NCI-H82 treated with DMSO at 0.1 percent for 48 hours (cell line): ENCODE results near the gene PIM1.
"Not testable (repeated sequence)": the region's sequence is repeated elsewhere in the genome, so short reads cannot be mapped to it uniquely, and the experiment has no call there.

ENCODE experiments used
- DNase-seq: peaks from one replicate; lab custom pipeline; 2025; ENCODE audit not compliant: unreplicated experiment; lab: John Stamatoyannopoulos, UW

PIM1 gene

DNA sequence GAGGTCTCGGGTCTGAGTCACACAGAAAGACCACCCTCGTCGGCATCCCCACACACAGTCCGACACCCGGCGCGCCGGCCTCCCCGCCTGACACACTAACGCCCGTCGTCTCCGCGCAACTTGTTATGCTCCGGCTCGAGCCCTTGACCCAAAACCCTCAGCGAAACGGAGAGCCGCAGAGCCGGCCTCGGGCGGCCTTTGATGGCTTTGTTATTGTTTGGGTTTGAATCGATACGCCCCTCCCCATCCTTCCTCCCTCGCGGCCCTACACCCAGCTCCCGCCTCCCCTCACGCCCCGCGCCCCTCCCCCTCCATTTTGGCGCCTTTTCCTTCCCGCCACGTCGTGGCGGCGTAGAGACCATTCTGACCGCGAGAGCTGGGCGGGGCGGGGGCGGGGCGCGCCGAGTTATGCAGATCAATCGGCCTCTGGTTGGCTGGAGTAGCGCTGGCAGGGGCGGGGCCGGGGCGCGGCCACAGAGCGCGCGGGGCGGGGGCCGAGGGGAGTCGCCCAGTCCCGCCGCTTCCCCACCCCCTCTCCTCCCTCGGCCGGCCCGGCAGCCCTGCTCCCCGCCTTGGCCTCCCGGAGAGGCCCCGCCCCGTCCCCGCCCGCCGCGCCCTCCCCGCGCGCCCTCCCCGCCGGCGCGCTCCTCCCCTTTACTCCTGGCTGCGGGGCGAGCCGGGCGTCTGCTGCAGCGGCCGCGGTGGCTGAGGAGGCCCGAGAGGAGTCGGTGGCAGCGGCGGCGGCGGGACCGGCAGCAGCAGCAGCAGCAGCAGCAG is at the start of gene PIM1:
Gene PIM1 (plus strand): TSS at position 657 of the 777 bp plus-strand sequence. CDS start 424 bp downstream, outside the sequence.
- DNase-seq, result peak; percentile 96

DNA sequence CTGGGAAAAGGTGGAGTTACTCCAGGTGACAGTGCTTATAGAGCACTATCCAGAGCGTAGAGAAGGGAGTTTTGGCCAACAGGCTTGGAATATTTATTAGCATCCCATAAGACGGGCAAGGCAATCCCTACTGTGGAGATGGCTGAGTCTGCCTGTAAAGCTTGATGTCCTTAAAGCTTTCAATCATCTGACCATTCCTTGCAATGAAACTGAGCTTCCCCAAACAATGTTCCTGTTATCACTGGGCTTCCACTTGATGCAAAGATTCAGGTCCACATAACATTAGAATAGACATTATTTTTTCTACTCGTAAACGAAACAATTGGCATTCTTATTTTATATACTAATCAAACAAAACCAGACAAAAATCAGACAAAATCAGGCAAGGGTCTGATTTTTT is 48.4 kb upstream of the PIM1 start:
- DNase-seq, result no peak

DNA sequence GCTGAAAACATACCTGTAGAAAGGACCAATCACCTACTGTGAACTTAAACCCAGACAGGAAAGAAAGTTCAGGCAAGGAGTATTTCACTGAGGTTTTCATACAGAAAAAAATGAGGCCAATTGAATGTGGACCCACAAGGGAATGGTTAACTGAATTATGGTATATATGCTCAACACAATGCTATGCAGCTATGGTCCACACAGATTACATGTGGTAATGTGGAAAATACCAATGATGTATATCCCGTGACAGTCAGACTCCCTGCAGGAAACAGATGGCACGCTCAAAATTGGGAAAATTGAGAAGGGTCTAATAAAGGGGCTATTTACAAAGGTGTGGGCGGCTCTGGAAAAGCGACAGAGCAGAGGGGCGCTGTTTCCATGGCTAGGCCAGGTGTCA is 47.1 kb upstream of the PIM1 start:
- no peak for DNase-seq

DNA sequence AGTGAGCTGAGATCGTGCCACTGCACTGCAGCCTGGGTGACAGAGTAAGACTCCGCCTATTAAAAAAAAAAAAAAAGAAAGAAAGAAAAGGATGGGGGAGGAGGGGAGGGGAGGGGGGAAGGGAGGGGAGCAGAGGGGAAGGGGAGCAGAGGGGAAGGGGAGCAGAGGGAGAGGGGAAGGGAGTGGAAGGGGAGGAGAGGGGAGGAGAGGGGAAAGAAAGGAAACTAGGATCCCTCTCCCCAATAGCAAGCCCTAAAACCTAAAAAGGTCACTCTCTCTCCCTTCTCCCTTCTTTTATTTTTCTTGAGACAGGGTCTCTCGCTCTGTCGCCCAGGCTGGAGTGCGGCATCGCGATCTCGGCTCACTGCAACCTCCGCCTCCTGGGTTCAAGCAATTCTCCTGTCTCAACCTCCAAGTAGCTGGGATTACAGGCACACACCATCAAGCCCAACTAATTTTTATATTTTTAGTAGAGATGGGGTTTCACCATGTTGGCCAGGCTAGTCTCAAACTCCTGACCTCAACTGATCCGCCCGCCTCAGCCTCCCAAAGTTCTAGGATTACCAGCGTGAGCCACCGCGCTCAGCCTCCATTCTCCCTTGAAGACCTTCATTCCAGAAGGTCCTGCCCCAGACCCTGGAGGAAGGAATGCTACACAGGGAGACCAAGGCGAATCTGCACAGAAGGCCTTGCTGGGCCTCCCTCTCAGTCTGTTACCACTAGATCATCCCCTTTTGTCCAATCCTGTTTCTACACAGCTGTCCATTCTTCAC is 45.8 kb upstream of the PIM1 start:
- no peak for DNase-seq

DNA sequence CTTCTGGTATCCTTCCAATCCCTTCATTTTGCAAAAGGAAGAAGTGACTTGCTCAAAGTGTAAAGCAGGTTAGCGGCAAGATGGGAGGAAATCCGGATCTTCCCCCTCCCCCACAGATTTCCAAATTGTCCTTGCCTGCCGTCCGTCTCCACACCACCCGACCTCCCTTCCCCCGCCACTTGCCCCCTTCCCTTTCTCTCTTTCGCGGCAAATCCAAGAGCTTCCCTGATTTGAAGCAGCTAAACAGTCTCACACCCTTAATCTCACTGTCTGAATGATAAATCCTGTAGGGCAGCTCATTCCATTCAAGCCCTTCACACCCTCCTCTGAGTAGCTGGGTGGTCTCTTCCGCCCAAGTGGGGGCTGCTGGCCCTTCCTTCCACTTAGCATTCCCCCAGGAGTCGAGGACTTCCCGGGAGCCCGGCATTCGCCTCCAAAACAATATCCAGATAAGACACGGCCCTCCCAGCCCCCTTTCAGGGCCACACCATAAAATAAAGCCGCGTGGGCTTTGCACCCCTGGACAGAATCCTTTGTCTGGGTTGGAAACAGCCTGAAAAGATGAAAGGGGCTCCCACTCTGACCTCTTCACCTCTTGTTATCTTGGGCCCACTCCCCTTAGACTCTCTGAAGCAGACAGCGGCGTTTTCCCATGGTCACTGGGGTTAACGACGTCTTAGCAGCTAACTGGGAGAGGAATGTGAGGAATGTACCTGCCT is 44.0 kb upstream of the PIM1 start:
- DNase-seq, result peak; percentile 74

DNA sequence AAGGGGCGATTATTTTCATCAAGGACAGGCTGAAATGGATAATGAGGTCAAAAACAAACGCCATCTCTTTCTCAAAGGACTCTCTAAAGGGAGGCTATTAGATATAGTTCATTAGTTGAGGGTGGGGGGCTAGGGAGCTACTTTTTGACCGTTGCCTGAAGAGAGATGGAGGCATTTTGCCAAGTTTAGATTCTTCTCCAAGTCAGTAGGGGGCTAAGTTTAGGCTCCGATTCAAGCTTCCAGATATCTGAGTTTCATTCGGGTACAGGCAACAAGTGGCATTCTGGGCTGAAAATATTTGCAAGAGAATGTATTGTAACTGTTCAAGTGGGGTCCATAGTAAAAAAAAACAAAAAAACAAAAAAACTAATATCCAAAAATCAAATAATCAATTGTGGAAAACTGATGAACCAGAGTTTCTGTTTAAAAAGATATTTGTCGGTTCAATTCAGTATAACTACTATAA is 43.4 kb upstream of the PIM1 start:
- no peak for DNase-seq

DNA sequence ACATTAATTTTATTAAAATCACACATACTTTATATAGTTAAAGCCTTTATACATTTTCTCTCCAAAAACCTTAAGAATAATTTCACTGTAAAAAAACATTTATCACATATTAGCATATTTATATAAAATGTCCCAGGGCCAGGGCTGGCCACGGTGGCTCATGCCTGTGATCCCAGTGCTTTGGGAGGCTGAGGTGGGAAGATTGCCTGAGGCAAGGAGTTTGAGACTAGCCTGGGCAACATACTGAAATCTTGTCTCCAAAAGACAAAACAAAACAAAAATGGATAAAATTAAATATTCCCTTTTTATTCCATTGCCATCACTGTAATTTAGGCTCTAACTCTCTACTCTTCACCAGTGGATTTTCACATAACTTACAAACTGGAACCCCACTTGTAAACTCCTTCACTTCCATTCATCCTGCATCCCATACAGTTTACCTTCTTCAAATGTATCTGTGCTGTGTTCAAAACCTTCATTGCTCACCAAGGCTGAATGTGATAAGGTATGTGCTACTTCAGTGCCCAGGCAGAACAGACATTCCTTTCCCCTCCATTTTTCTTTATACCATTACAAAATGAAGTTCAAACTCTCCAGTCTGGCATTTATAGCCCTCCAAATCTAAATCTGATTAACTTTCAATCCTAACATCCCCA is 42.9 kb upstream of the PIM1 start:
- no peak for DNase-seq

DNA sequence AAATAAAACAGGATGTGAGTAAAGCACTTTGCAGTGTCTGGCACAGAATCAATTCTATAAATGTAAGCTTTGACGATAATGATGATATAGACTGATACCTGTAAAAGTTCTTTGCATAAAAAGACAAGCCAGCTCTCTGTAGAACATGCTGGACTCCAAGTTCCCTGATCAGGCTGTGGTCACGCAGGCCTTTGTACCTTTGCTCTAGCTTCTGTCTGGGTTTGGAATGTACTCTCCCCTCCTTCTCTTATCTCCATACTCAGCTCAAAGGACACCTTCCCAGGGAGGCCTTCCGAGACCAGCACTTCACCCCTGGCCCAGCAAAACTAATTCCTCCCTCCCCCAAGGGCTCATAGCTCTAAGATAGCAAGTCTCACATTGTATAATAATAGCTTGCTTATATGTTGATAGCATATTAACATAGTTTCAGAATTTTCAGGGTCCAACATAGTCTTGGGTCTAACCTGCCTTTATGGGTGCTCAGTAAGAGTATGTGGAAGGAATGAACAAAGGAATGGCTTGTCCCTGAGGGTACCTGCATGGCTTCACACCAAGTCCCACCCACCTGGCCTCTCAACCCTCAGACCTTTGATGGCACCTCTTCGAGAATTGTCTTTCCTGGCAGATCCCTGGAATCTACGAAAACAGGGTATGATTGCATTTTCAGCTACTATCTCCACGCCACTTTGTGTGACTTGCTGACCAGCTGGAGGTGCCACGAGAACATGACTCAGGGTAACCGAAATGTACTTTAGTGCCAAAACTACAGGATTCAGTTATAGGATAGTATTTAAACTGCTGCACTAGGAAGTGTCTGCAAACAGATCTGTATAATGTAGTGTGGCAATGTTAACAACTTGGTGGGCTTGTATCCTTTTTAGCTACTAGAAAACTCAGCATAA is 41.7 kb upstream of the PIM1 start:
- DNase-seq, result no peak

DNA sequence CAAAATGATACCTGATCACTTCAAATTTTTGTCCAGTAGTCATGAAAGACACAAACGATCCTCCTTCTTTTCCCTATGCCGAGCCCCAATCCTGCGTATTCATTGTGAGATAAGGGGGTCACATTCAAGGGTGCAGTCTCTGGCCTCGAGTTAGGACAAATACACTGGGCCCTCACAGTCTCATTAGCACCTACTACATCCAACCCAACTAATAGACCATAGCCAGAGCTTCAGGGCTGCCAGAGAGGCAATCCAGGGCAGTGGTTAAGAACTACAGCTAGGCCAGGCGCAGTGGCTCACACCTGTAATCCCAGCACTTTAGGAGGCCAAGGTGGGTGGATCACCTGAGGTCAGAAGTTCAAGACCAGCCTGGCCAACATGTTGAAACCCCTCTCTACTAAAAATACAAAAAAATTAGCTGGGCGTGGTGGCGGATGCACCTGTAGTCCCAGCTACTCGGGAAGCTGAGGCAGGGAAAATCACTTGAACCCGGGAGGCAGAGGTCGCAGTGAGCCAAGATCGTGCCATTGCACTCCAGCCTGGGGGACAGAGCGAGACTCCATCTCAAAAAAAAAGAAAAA is 41.0 kb upstream of the PIM1 start:
- DNase-seq, result not testable (repeated sequence)

DNA sequence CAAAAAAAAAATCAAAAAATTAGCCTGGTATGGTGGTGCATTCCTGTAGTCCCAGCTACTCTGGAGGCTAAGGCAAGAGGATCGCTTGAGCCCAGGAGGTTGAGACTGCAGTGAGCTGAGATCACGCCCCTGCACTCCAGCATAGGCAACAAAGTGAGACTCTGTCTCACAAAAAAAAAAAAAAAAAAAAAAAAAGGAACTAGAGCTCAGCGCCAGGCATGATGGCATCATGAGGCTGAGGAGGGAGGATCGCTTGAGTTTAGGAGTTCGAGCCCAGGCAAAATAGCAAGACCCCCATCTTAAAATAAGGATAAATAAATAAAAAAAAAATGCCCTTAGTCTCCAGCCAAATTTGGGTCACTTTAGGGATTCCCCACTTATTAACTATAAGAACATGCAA is 40.4 kb upstream of the PIM1 start:
- DNase-seq, result no peak

DNA sequence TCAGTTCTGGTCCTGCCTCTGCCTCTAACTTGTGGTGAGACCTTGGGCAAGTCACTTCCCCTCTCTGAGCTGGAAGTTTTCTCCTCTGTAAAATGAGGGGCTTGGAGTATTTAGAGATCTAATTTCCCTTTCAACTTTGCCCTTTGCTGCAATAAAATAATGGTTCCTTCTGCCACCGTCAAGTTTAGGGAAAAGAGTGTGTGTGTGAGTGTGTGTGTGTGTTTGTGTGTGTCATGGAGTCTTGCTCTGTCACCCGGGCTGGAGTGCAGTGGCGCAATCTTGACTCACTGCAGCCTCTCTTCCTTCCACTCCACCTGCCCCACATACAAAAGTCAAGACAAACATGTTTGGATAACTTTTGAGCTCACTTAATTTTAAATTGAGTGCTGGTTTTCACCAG is 39.2 kb upstream of the PIM1 start:
- no peak for DNase-seq

DNA sequence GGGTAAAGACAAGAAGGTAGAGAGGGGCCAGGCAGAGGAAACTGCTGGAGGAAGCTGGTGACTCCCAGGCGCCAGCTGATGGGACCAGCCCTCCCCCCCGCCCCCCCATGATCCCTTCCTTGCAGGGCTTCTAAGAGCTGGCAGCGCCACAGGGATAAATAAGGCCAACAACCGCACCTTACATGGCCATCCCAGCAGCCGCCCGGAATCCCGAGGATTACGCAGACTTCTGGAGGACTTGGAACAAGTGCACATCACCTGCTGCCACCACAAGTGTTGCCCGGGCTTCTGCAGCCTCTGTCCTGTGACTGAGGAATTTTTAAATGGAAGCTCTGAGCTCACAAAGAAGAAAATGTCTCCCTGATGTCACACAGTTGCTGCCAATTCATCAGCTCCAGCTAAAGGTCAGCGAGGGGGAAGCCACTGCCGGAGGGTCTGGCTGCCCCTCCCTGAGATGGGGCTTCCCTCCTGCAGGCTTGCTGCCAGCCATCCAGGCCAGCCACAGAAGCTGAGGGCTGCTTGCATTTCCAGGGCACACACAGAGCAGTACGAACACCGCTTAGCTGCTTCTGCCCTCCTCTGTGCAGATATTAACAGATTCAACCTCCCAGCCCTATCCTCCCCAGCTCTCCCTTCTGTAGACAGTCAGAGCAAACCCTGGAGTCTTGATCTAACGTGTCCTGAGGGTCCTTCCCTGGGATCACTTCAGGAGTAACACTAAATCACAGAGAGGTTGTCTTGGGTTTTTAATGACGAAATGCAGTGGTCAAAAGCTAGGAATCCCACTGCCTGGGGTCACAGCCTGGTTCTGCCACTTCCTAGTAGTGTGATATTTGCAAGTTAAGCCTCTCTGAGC is 38.6 kb upstream of the PIM1 start:
- peak; percentile 72 for DNase-seq

DNA sequence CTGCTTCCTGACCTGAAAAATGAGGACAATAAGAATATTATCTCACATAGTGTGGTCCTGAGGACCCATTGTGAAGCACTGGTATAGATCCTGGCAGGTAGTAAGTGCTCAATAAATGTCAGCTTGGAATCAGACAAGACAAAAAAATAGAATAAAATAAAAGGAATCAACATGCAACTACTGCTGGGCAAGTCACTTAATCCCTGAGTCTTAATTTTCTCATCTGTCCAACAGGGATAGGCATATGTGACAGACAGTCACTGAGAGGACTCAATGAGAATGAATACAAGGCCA is 38.0 kb upstream of the PIM1 start:
- DNase-seq, result no peak

DNA sequence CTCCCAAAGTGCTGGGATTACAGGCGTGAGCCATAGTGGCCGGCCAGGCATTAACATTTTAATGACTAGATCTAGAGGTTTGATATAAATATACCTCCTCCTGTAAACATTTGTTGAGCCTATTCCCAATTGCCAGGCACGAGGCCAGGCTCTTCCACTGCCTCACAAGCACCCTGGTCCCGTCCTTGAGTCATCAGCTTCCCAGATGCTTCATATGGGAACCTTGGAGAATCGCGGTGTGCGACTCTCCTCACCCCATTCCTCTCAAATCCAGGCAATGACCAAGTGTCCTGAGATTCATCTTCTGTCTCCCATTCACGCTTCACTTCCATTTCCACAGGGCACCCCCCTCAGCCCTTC is 35.9 kb upstream of the PIM1 start:
- no peak for DNase-seq

DNA sequence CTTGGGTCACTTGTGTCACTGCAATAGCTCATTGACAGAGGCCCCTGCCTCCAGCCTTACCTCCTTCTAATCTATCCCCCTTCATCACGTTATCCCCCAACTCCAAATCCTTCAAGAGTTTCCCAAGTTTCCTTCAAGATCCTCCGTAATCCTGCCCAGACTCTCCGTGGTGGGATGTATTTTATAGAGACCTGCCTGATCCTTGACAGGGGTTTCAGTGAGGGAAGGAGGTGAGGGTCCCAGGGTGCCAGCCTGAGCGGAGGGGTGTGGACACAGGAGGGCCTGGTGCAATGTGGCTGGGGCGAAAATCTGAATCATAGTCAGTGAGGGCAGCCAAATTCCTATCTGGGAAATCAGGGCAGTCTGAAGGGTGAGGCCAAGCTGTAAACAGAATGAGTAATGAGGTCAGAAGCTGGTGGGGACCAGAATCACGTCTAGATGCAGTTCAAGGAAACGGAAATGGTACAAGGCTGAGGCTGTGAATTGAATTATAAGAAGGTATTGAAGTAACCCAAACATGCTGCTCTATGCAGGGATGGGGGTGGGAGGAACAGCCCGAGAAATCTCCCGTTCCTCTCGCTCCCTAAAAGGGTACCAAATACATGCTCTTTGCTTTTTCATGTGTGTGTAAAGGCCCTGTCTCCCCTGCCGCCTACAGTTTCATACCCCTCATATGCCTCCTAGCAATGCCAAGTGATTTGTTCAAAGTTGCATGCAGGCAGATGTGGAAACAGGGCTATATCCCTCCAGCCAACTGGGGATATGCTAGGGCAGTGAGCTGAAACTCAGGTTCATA is 35.4 kb upstream of the PIM1 start:
- DNase-seq, result no peak

DNA sequence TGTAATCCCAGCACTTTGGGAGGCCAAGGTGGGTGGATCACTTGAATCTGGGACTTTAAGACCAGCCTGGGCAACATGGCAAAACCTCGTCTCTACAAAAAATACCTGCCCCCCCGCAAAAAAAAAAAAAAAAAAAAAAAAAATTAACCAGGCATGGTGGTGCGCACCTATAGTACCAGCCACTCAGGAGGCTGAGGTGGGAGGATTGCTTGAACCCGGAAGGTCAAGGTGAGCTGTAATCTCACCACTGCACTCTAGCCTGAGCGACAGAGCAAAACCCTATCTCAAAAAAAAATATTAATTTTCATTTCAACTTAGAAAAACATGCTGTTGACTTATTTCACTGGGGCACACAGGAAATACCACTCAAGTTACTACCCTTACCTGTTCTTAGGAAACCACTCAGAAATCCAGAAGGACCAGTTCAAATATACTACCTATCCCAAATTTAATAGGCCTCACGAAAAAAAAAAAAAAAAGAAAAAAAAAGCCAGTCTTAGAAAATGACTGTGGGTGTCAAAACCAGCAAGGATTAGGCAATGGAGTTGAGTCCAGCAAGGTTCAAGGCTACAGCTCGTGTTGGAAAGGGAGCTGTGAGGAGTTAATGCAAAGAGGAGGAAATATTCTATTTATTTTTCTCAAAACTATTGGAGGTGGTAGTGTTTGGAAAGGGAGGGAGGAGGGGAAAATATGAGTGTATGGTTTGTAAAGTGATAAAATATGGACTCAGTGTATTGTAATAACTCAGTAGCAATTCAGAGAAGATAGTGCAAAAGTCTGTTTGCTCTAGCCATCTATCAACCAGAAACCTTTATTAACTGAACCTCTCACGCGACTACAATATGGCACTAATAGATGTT is 33.9 kb upstream of the PIM1 start:
- DNase-seq, result no peak

DNA sequence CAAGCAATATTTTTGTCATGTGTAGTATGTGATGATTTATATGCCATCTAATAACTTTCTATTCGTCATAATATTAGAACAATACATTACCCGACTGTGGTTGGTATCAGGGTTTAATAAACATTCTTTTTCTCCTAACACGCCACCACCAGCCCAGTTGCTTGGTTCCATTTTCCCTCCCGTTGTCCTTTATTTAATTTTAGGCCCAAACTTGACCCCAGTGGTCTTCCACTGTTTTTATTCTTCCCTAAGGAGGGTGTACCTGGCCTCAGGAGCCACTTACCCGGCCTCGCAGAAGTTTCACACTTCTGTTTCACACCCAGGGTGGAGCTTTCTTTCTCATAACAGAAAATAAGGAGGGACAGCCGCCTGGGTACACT is 33.1 kb upstream of the PIM1 start:
- DNase-seq, result no peak
